Measurements from ENCODE around the gene RAB12. TPM values are rescaled to one million over a fixed set of nuclear protein-coding genes. Genes with fewer than 3 reads are reported as not detected.

RAB12 gene
- total RNA-seq, 1 experiment from 2014 or later: 51.3 TPM

DNA sequence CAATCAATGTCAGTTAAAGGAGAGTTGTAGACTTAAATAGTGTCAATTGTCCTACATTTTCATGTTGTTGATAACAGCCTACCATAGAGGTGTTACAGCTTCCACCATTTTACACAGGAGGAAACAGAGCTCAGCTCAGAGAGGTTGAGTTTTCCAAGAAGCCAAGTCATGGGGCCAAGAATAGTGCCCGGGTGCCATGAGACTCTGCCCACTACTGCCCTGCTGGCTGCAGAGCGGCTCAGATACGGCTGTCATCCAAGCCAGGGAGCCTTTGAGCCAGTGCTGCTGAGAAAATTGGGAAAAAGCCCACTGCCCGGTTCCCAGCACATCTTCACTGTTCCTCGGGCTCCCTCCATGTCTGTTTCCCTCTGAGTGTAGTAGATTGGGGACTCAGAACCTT is 22.0 kb downstream of the RAB12 start:
- Histone ChIP-seq H4K20me1 (ENCODE audit: control insufficient read depth, insufficient read depth, insufficient read length) (no peaks in the 10 kb centered on the region), H3T11ph (ENCODE audit: low read length) (no peak overlapping the region), H3K23ac (ENCODE audit: insufficient read length, low read depth, low read length) (no peak overlapping the region), H3K79me2 (ENCODE audit: insufficient read depth, low read length) (peaks cover 26% of the 10 kb centered on the region; the same call in 1 of the 2 replicates), H2BK12ac (ENCODE audit: insufficient read length, low read depth, low read length) (no peak overlapping the region), H2AK5ac (ENCODE audit: insufficient read length, low read length) (no peak overlapping the region), H2BK5ac (ENCODE audit: insufficient read length, low read length) (no peak overlapping the region), H3K4ac (ENCODE audit: low read depth, low read length) (no peak overlapping the region), H2AFZ (ENCODE audit: low read length) (no peak overlapping the region), H3K18ac (ENCODE audit: insufficient read length, low read depth, low read length) (no peak overlapping the region), H2BK120ac (ENCODE audit: low read depth, low read length, poor library complexity, severe bottlenecking) (no peak overlapping the region), H4K5ac (ENCODE audit: insufficient read length, low read depth, low read length) (no peak overlapping the region), H3K56ac (ENCODE audit: insufficient read length, low read depth, low read length) (no peak overlapping the region), H2BK15ac (ENCODE audit: low read depth, low read length) (no peak overlapping the region), H4K91ac (ENCODE audit: insufficient read length, low read depth, low read length) (no peak overlapping the region), H3K4me1 (ENCODE audit: insufficient read depth, low read length) (peaks cover 16% of the 10 kb centered on the region), H3K9ac (ENCODE audit: extremely low read depth, insufficient read length, low read length) (no peak overlapping the region), H3K4me2 (ENCODE audit: insufficient read depth, insufficient read length, low read length) (no peak overlapping the region), H2BK20ac (ENCODE audit: low read depth, low read length, poor library complexity, severe bottlenecking) (no peak overlapping the region), H3K9me3 (ENCODE audit: control insufficient read depth, low read depth, low read length) (no peaks in the 10 kb centered on the region), H3K79me1 (ENCODE audit: insufficient read depth, low read depth, low read length, poor library complexity, severe bottlenecking) (no peaks in the 10 kb centered on the region), H3K14ac (ENCODE audit: insufficient read depth, low read length) (no peak overlapping the region; the same call in 1 of the 2 replicates), H3K23me2 (ENCODE audit: insufficient read length, low read depth, low read length, poor library complexity, severe bottlenecking) (no peaks in the 10 kb centered on the region), H4K8ac (replicated peaks; ENCODE audit: insufficient read length, low read depth, low read length) (no peak overlapping the region), H3K27me3 (ENCODE audit: insufficient read depth, low read length) (no peaks in the 10 kb centered on the region), H3K27ac (ENCODE audit: insufficient read length, low read depth, low read length) (no peak overlapping the region)
- no peaks in the 10 kb centered on the region for H3K9me3 Mint-ChIP-seq
- H3K36me3 Mint-ChIP-seq (ENCODE audit: insufficient read depth in 1 of 3, low read depth in 3 of 3): peaks cover 44 to 81% (median 49%) of the 10 kb centered on the region in 3 experiments
- peak overlapping the region in 2 of 3 experiments; percentile 17 to 62; a peak in 3 of 7 replicates for H3K27ac Mint-ChIP-seq
- DNase-seq: no peak
- TF ChIP-seq, protein P1, sequence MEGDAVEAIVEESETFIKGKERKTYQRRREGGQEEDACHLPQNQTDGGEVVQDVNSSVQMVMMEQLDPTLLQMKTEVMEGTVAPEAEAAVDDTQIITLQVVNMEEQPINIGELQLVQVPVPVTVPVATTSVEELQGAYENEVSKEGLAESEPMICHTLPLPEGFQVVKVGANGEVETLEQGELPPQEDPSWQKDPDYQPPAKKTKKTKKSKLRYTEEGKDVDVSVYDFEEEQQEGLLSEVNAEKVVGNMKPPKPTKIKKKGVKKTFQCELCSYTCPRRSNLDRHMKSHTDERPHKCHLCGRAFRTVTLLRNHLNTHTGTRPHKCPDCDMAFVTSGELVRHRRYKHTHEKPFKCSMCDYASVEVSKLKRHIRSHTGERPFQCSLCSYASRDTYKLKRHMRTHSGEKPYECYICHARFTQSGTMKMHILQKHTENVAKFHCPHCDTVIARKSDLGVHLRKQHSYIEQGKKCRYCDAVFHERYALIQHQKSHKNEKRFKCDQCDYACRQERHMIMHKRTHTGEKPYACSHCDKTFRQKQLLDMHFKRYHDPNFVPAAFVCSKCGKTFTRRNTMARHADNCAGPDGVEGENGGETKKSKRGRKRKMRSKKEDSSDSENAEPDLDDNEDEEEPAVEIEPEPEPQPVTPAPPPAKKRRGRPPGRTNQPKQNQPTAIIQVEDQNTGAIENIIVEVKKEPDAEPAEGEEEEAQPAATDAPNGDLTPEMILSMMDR (conservative IDR thresholded peaks at IDR 0.05): no peak
- H3K4me3 Mint-ChIP-seq: no peak overlapping the region
- peaks cover 47 to 52% of the 10 kb centered on the region in 2 experiments for H3K4me1 Mint-ChIP-seq
- H3K27me3 Mint-ChIP-seq (ENCODE audit: low read depth): no peaks in the 10 kb centered on the region
- no CpG with 5 or more reads among the region's 5 CpGs for WGBS (ENCODE audit: extremely low coverage, insufficient read length, low lambda C conversion rate)
